Measurements from ENCODE around the gene PKN1. TPM values are rescaled to one million over a fixed set of nuclear protein-coding genes. Genes with fewer than 3 reads are reported as not detected.
A peak's percentile ranks its signal among the peaks of the same experiment; 100 is the strongest.

PKN1 gene
- total and polyA plus RNA-seq, 2 experiments from 2014 or later = 86.8 to 201 TPM

- H3K4me1 ChIP-seq (ENCODE audit: insufficient read depth) = no peaks in the 10 kb centered on the region; the same call in 1 of the 2 replicates
- H3K27me3 ChIP-seq (ENCODE audit: insufficient read depth) = no peaks in the 10 kb centered on the region
- peak overlapping the region; percentile 44; the same call in 1 of the 2 replicates for H3K4me3 ChIP-seq
- no peaks in the 10 kb centered on the region; the same call in 1 of the 2 replicates for H3K36me3 ChIP-seq (ENCODE audit: insufficient read depth)
- no peak overlapping the region for H3K27ac ChIP-seq (ENCODE audit: low read depth)
- ATAC-seq (no peak), DNase-seq (ENCODE audit: low spot score) (no peak)
- H3K27ac Mint-ChIP-seq = peak overlapping the region; percentile 53
- no peaks in the 10 kb centered on the region for H3K9me3 Mint-ChIP-seq
- peaks cover 28% of the 10 kb centered on the region for H3K79me2 ChIP-seq (replicated peaks; ENCODE audit: insufficient read depth)
- peaks cover 14% of the 10 kb centered on the region for H3K36me3 Mint-ChIP-seq (ENCODE audit: low read depth)
- TF ChIP-seq EZH2phosphoT487 (IDR thresholded peaks at IDR 0.05; ENCODE audit: unreplicated experiment) = no peak
- TF ChIP-seq, protein P1, sequence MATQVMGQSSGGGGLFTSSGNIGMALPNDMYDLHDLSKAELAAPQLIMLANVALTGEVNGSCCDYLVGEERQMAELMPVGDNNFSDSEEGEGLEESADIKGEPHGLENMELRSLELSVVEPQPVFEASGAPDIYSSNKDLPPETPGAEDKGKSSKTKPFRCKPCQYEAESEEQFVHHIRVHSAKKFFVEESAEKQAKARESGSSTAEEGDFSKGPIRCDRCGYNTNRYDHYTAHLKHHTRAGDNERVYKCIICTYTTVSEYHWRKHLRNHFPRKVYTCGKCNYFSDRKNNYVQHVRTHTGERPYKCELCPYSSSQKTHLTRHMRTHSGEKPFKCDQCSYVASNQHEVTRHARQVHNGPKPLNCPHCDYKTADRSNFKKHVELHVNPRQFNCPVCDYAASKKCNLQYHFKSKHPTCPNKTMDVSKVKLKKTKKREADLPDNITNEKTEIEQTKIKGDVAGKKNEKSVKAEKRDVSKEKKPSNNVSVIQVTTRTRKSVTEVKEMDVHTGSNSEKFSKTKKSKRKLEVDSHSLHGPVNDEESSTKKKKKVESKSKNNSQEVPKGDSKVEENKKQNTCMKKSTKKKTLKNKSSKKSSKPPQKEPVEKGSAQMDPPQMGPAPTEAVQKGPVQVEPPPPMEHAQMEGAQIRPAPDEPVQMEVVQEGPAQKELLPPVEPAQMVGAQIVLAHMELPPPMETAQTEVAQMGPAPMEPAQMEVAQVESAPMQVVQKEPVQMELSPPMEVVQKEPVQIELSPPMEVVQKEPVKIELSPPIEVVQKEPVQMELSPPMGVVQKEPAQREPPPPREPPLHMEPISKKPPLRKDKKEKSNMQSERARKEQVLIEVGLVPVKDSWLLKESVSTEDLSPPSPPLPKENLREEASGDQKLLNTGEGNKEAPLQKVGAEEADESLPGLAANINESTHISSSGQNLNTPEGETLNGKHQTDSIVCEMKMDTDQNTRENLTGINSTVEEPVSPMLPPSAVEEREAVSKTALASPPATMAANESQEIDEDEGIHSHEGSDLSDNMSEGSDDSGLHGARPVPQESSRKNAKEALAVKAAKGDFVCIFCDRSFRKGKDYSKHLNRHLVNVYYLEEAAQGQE (IDR thresholded peaks at IDR 0.05; ENCODE audit: unreplicated experiment) = no peak
- no peaks in the 10 kb centered on the region for H3K9me2 ChIP-seq (ENCODE audit: insufficient read depth)
- peaks cover 18% of the 10 kb centered on the region for H3K27me3 Mint-ChIP-seq (ENCODE audit: insufficient read depth, low read depth, poor library complexity)
- H3K4me3 Mint-ChIP-seq = peak overlapping the region; percentile 89
- H3F3A ChIP-seq (replicated peaks; ENCODE audit: low read depth) = peaks cover 11% of the 10 kb centered on the region
- H3K4me1 Mint-ChIP-seq = peaks cover 22% of the 10 kb centered on the region
- peaks cover 8% of the 10 kb centered on the region; the same call in 1 of the 2 replicates for H4K20me1 ChIP-seq (replicated peaks; ENCODE audit: insufficient read depth)
- peak overlapping the region; percentile 82 for H2AFZ ChIP-seq
- H3K4me2 ChIP-seq = peak overlapping the region; percentile 68; the same call in 1 of the 2 replicates
Observed at GRCh38 chr19:14496834-14497227, 63.7 kb downstream of the PKN1 start.

DNA sequence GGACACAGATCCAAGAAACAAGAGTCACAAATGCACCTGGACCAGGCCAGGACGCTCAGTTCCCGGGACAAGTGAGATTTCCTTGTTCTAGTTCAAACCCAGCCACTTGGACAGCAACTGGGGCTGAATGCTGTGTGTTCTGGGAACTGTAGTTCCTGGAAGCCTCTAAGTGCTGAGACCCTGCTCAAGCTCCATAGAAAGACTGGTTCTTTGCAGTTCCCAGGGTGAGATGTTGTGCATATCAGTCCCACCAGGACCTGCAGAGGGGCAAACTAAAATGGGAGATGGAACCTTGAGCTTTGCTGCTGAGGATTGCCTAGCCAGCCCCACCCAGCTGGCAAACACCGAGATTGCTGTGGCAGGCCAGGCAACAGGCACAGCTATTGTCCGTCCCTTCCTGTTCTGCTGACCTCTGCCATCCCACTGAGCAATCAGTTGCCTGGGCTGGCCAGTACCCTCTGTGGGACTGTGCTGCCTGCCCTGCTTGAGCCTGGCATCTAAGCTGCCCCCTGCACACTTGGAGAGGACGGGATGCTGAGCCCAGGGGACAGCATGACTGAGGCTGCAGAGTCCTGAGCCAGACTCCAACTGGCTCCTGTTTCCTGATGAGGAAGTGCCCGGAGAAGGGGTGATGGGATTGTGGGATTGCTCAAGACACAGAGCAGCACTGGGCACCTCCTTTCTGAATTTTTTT, 64.3 kb downstream of the PKN1 start:
- H3K4me3 ChIP-seq = no peak overlapping the region
- Mint-ChIP-seq H3K27ac (no peak overlapping the region), H3K9me3 (no peaks in the 10 kb centered on the region), H3K4me3 (no peak overlapping the region), H3K27me3 (ENCODE audit: insufficient read depth, low read depth, poor library complexity) (peaks cover 17% of the 10 kb centered on the region), H3K36me3 (ENCODE audit: low read depth) (peaks cover 9% of the 10 kb centered on the region), H3K4me1 (peaks cover 22% of the 10 kb centered on the region)
- H3K4me2 ChIP-seq = no peak overlapping the region
- H2AFZ ChIP-seq = peak overlapping the region; percentile 82
- no peaks in the 10 kb centered on the region for H3K27me3 ChIP-seq (ENCODE audit: insufficient read depth)
- peaks cover 4% of the 10 kb centered on the region; the same call in 1 of the 2 replicates for H4K20me1 ChIP-seq (replicated peaks; ENCODE audit: insufficient read depth)
- H3K79me2 ChIP-seq (replicated peaks; ENCODE audit: insufficient read depth) = peaks cover 28% of the 10 kb centered on the region
- no peaks in the 10 kb centered on the region for H3K9me2 ChIP-seq (ENCODE audit: insufficient read depth)
- no peaks in the 10 kb centered on the region; the same call in 1 of the 2 replicates for H3K4me1 ChIP-seq (ENCODE audit: insufficient read depth)
- no peak overlapping the region for H3K27ac ChIP-seq (ENCODE audit: low read depth)
- DNase-seq (ENCODE audit: low spot score) = peak; percentile 50
- peaks cover 11% of the 10 kb centered on the region for H3F3A ChIP-seq (replicated peaks; ENCODE audit: low read depth)
- ATAC-seq = peak; percentile 15
- H3K36me3 ChIP-seq (ENCODE audit: insufficient read depth) = no peaks in the 10 kb centered on the region; the same call in 1 of the 2 replicates
- TF ChIP-seq ZNF331 (CRISPR knock-in tag; IDR thresholded peaks at IDR 0.05; ENCODE audit: low read depth) (no peak), STAT1 (IDR thresholded peaks at IDR 0.05; ENCODE audit: unreplicated experiment) (no peak), ZNF114 (CRISPR knock-in tag; IDR thresholded peaks at IDR 0.05) (no peak), EZH2 (IDR thresholded peaks at IDR 0.05; ENCODE audit: low read depth, unreplicated experiment) (no peak), CREB1 (CRISPR knock-in tag; IDR thresholded peaks at IDR 0.05; ENCODE audit: low read depth) (no peak), ZNF462 (CRISPR knock-in tag; IDR thresholded peaks at IDR 0.05) (no peak)
- TF ChIP-seq, protein P2, sequence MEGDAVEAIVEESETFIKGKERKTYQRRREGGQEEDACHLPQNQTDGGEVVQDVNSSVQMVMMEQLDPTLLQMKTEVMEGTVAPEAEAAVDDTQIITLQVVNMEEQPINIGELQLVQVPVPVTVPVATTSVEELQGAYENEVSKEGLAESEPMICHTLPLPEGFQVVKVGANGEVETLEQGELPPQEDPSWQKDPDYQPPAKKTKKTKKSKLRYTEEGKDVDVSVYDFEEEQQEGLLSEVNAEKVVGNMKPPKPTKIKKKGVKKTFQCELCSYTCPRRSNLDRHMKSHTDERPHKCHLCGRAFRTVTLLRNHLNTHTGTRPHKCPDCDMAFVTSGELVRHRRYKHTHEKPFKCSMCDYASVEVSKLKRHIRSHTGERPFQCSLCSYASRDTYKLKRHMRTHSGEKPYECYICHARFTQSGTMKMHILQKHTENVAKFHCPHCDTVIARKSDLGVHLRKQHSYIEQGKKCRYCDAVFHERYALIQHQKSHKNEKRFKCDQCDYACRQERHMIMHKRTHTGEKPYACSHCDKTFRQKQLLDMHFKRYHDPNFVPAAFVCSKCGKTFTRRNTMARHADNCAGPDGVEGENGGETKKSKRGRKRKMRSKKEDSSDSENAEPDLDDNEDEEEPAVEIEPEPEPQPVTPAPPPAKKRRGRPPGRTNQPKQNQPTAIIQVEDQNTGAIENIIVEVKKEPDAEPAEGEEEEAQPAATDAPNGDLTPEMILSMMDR (conservative IDR thresholded peaks at IDR 0.05; ENCODE audit: low read depth in 2 of 2) = no peak
